CD14-positive monocyte (primary cell): ENCODE data around the gene SDK1. TPM values are rescaled to one million over a fixed set of nuclear protein-coding genes. Genes with fewer than 3 reads are reported as not detected.

Source experiments
- DNase-seq, 3 donors: peaks; one replicate each; pipeline ENCODE4 v3.0.0-alpha.2; 2011 to 2022
- H2AFZ ChIP-seq: 2 replicates; pipeline ENCODE4 v1.6.0; 2012; ENCODE audit warnings: mild to moderate bottlenecking, low read depth, low read length, inconsistent platforms; ENCODE audit not compliant: insufficient read depth, poor library complexity, severe bottlenecking
- H3K27ac ChIP-seq, 2 donors: 1 replicate in 1 of 2; 2 replicates in 1 of 2; pipeline ENCODE4 v1.5.1; 2012 to 2013; ENCODE audit warnings: low read length in 2 of 2, control low read depth in 1 of 2, inconsistent platforms in 1 of 2, low read depth in 1 of 2, mild to moderate bottlenecking in 1 of 2
- H3K27me3 ChIP-seq, 2 donors: one replicate each; pipeline versions ENCODE4 v1.6.0 to v1.6.1; 2011 to 2013; ENCODE audit warnings: low read length in 2 of 2; ENCODE audit not compliant: control insufficient read depth in 2 of 2, insufficient read depth in 2 of 2
- H3K36me3 ChIP-seq, 2 donors: replicated peaks in 1 of 2; 1 replicate in 1 of 2; 2 replicates in 1 of 2; pipeline versions ENCODE4 v1.5.1 to v1.6.1; 2012 to 2013; ENCODE audit warnings: low read length in 2 of 2, control low read depth in 1 of 2, inconsistent platforms in 1 of 2, mild to moderate bottlenecking in 1 of 2; ENCODE audit not compliant: insufficient read depth in 2 of 2, control insufficient read depth in 1 of 2
- H3K4me1 ChIP-seq, 2 donors: 1 replicate in 1 of 2; 2 replicates in 1 of 2; pipeline versions ENCODE4 v1.5.1 to v1.6.1; 2012 to 2013; ENCODE audit warnings: low read length in 2 of 2, control low read depth in 1 of 2, inconsistent platforms in 1 of 2, mild to moderate bottlenecking in 1 of 2, moderate library complexity in 1 of 2; ENCODE audit not compliant: insufficient read depth in 2 of 2, control insufficient read depth in 1 of 2
- H3K4me2 ChIP-seq: replicated peaks from 2 replicates; pipeline ENCODE3; 2012; ENCODE audit warnings: low read length, moderate library complexity, mild to moderate bottlenecking; ENCODE audit not compliant: poor library complexity, severe bottlenecking; ENCODE audit errors: extremely low read depth
- H3K4me3 ChIP-seq, 3 experiments: fragments of 200-600 bp in 1 of 3; sonication (generic) in 1 of 3; replicated peaks in 1 of 3; 1 replicate in 2 of 3; 2 replicates in 1 of 3; pipeline ENCODE4 v1.5.1; 2011 to 2013; ENCODE audit warnings: low read length in 3 of 3, mild to moderate bottlenecking in 3 of 3, control low read depth in 2 of 3, low read depth in 2 of 3, inconsistent platforms in 1 of 3, moderate library complexity in 1 of 3
- H3K79me2 ChIP-seq: 2 replicates; pipeline ENCODE4 v1.6.0; 2012; ENCODE audit warnings: mild to moderate bottlenecking, control low read depth, inconsistent platforms, low read length, moderate library complexity; ENCODE audit not compliant: insufficient read depth
- H3K9ac ChIP-seq: 2 replicates; pipeline ENCODE4 v1.6.0; 2017; ENCODE audit warnings: low read length, mild to moderate bottlenecking; ENCODE audit not compliant: insufficient read depth, poor library complexity, severe bottlenecking
- H3K9me3 ChIP-seq, 2 donors: replicated peaks in 1 of 2; 1 replicate in 1 of 2; 2 replicates in 1 of 2; pipeline versions ENCODE4 v1.5.1 to v1.6.1; 2012 to 2013; ENCODE audit warnings: low read length in 2 of 2, control low read depth in 1 of 2; ENCODE audit not compliant: control insufficient read depth in 1 of 2, insufficient read depth in 1 of 2
- H4K20me1 ChIP-seq: 2 replicates; pipeline ENCODE4 v1.6.0; 2012; ENCODE audit warnings: mild to moderate bottlenecking, low read length, control low read depth, moderate library complexity; ENCODE audit not compliant: insufficient read depth
- H3K27ac Mint-ChIP-seq, 7 donors: one replicate each; pipeline ENCODE4 v1.8.0; 2020; ENCODE audit warnings: mild to moderate bottlenecking in 7 of 7, mixed read lengths in 7 of 7, moderate library complexity in 6 of 7, inconsistent platforms in 2 of 7
- H3K27me3 Mint-ChIP-seq, 3 donors: one replicate each; pipeline ENCODE4 v1.8.0; 2021 to 2022; ENCODE audit warnings: low read depth in 3 of 3, mild to moderate bottlenecking in 3 of 3, mixed read lengths in 3 of 3, moderate library complexity in 3 of 3, inconsistent platforms in 1 of 3
- H3K36me3 Mint-ChIP-seq, 2 donors: one replicate each; pipeline ENCODE4 v1.8.0; 2020; ENCODE audit warnings: mixed read lengths in 2 of 2, inconsistent platforms in 1 of 2, mild to moderate bottlenecking in 1 of 2
- H3K4me1 Mint-ChIP-seq: one replicate; pipeline ENCODE4 v1.8.0; 2020; ENCODE audit warnings: mild to moderate bottlenecking, mixed read lengths
- H3K4me3 Mint-ChIP-seq, 2 donors: one replicate each; pipeline ENCODE4 v1.8.0; 2020; ENCODE audit warnings: mild to moderate bottlenecking in 2 of 2, mixed read lengths in 2 of 2, moderate library complexity in 1 of 2
- H3K9me3 Mint-ChIP-seq, 7 donors: one replicate each; pipeline ENCODE4 v1.8.0; 2020 to 2022; ENCODE audit warnings: mixed read lengths in 7 of 7, mild to moderate bottlenecking in 6 of 7, moderate library complexity in 6 of 7, inconsistent platforms in 2 of 7
- CTCF ChIP-seq: fragments of 200-600 bp; IDR thresholded peaks from one replicate; pipeline ENCODE4 v1.8.0; 2022; ENCODE audit warnings: antibody characterized with exemption, mild to moderate bottlenecking
- WGBS: methylation state at CpG from one replicate; pipeline ENCODE4 v1.1.5; 2013; ENCODE audit warnings: missing lambda C conversion rate; ENCODE audit not compliant: insufficient coverage; 5-methylcytosine and 5-hydroxymethylcytosine counted together
- intact Hi-C, 2 donors: fragments of 100-400 bp; cut with micrococcal nuclease; formaldehyde crosslinking; loops; one replicate each; pipeline versions ENCODE4 v1.15.0 to v1.15.1; 2023
- polyA plus RNA-seq, 3 donors: library from polyadenylated mRNA; depleted of rRNA in 1 of 3; unstranded in 2 of 3; stranded (reverse) in 1 of 3; fragments of 300-500 nt in 2 of 3; fragments of >200 nt in 1 of 3; fragmentation: Illumina TruSeq in 2 of 3; gene quantifications; 1 replicate in 2 of 3; 2 replicates in 1 of 3; pipeline ENCODE4 v1.2.3, GENCODE V29; 2012 to 2021

Gene SDK1
- polyA plus RNA-seq, 3 donors: 0.01 TPM; not detected in 2

- intact Hi-C loops: no loop called here
- Histone ChIP-seq H3K4me1 (no peaks in the 10 kb centered on the region), H3K79me2 (no peaks in the 10 kb centered on the region), H3K36me3 (no peaks in the 10 kb centered on the region), H3K27ac (no peak overlapping the region), H3K9me3 (no peaks in the 10 kb centered on the region), H3K4me2 (no peak overlapping the region), H2AFZ (no peak overlapping the region), H4K20me1 (no peaks in the 10 kb centered on the region), H3K9ac (no peak overlapping the region), H3K4me3 (no peak overlapping the region), H3K27me3 (no peaks in the 10 kb centered on the region)
- H3K36me3 Mint-ChIP-seq: no peaks in the 10 kb centered on the region
- DNase-seq: no peak
- TF ChIP-seq CTCF: no peak
- H3K9me3 Mint-ChIP-seq: peaks cover 0 to 5% (median 0%) of the 10 kb centered on the region in 7 donors
- no CpG with 5 or more reads among the region's 1 CpG for WGBS
- peaks cover 8% of the 10 kb centered on the region for H3K4me1 Mint-ChIP-seq
- no peak overlapping the region for H3K4me3 Mint-ChIP-seq
- peaks cover 2 to 8% (median 6%) of the 10 kb centered on the region in 3 donors for H3K27me3 Mint-ChIP-seq
- H3K27ac Mint-ChIP-seq: no peak overlapping the region
Measured at GRCh38 chr7:3367261-3367660, 66.2 kb downstream of the SDK1 start.

GRCh38 chr7:3370068-3370830, 69.2 kb downstream of the SDK1 start:
- no peaks in the 10 kb centered on the region for H3K27me3 ChIP-seq
- Mint-ChIP-seq H3K4me1 (peaks cover 8% of the 10 kb centered on the region), H3K9me3 (peaks cover 0 to 3% (median 0%) of the 10 kb centered on the region in 7 donors), H3K27me3 (peaks cover 0 to 7% (median 6%) of the 10 kb centered on the region in 3 donors), H3K36me3 (no peaks in the 10 kb centered on the region), H3K4me3 (no peak overlapping the region), H3K27ac (no peak overlapping the region)
- no peak for DNase-seq
- no peaks in the 10 kb centered on the region for H3K79me2 ChIP-seq
- H3K36me3 ChIP-seq: no peaks in the 10 kb centered on the region
- H3K4me3 ChIP-seq: no peak overlapping the region
- H3K9me3 ChIP-seq: no peaks in the 10 kb centered on the region
- no peak overlapping the region for H3K4me2 ChIP-seq
- no peaks in the 10 kb centered on the region for H4K20me1 ChIP-seq
- no peak for TF ChIP-seq CTCF
- H3K27ac ChIP-seq: no peak overlapping the region
- H2AFZ ChIP-seq: no peak overlapping the region
- 78% methylated on average over 6 of the region's 9 CpGs for WGBS
- no peak overlapping the region for H3K9ac ChIP-seq
- H3K4me1 ChIP-seq: no peaks in the 10 kb centered on the region
- intact Hi-C loops: no loop called here
